Stimulated activated CD8-positive, alpha-beta memory T cell treated with anti-CD3 and anti-CD28 coated beads, Interleukin-7, amount 100 ng/mL, for 24 hours (primary cell): ENCODE data around the gene NUP133.
"Not testable (repeated sequence)": the region's sequence is repeated elsewhere in the genome, so short reads cannot be mapped to it uniquely, and the experiment has no call there.

ENCODE experiments used
- DNase-seq: peaks from one replicate; pipeline ENCODE4 v3.0.0-alpha.2; 2020; ENCODE audit warnings: low read depth

Gene NUP133

DNA sequence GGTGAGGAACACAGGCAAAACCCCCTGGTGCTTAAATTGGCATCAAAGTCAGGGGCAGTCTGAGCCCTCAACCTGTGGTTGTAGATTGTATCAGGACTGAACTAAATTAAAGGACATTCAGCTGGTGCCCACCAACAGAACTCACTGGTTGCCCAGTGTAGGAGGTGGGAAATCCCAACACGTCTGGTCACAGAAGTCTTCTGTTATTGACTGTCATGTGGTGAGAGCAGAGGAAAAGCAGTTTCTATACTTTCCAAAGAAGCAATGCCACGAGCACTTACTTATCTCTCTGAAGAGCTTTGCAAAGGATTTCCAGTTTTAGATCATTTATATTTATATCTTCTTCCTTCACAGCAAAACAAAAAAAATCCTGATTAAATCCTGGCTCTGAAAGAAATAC, 59.3 kb downstream of the NUP133 start:
- DNase-seq: no peak

DNA sequence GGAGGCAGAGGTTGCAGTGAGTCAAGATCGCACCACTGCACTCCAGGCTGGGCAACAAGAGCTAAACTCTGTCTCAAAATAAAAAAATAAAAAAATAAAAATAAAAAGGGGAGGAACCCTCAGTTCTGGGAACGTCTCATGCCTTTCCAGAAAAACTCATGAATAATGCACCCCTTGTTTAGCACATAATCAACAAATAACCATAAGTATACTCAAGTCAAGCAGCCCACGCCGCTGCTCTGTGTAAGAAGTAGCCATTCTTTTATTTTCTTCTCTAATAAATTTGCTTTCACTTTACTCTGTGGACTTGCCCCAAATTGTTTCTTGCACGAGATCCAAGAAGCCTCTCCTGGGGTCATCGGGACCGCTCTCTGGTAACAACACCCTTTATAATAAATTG, 59.8 kb downstream of the NUP133 start:
- no peak for DNase-seq

DNA sequence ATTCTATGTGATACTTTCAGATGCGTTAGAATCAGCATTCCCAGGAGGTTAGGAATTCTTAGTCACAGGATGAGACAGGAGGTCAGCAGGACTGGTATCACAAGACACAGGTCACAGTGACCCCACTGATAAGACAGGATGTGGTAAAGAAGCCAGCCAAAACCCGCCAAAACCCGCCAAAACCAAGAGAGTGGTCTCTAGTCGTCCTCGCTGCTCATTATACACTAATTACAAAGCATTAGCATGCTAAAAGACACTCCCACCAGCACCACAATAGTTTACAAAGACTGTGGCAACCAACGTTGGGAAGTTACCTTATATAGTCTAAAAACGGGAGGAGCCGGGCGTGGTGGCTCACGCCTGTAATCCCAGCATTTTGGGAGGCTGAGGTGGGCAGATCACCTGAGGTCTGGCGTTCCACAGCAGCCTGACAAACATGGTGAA, 60.3 kb downstream of the NUP133 start:
- DNase-seq: no peak

DNA sequence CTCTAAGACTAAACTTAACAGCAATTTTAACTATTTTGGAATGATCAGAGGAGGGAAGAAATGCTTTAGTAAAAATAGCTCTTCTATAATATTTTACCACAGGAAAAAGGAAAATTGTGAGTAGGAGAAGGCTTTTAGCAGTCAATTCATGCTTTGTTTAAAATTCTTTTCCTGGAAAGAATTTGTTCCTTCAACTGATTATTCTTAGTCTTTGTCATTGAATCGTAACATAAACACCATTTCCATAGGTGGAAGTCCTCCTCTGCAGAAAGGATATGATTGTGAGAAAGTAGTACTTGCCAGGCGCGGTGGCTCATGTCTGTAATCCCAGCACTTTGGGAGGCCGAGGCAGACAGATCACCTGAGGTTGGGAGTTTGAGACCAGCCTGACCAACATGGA, 62.3 kb downstream of the NUP133 start:
- no peak for DNase-seq

DNA sequence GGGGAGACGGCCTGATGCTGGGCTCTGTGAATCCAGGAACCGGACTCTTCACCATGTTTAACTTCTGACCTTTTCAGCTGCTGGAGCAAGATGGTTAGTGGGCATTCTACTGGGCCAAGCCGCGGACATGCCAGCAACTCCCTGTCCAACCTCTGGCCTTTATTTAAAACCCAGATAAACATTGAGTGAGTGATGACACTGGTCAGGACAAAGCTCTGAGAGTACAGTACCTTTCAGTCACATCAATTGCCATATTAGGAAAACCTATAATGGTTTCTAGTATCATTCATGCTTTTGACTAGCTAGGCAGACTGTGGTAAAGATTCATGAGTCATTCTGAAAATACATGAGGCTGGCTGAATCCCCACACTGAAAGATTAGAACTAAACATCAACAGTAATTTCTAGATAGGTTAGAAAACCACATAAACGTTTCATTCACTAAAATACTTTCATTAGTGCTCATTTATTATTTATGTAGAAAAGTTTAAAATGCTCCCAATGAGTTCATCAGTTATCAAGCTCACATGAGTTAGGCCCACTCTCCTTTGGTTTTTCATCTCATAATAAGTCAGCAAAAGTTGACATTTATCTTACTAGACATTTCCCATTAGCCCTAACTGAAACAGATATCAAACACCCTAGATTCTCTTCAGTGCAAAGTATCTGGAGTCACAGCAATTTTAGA, 67.1 kb downstream of the NUP133 start:
- DNase-seq: no peak

DNA sequence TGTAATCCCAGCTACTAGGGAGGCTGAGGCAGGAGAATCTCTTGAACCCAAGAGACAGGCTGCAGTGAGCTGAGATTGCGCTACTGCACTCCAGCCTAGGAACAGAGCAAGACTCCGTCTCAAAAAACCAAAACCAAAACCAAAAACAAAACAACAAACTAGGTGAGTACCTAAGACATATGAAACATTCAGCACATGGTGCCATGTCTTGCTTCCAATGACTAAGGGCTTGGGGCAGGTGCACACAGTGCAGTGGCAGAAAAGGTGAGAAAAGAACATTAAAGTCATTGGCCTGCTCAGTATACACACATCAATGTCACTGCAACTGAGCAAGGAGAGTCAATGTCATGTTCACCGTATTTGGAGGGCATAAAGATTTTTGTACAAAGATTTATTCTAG, 70.1 kb downstream of the NUP133 start:
- no peak for DNase-seq

DNA sequence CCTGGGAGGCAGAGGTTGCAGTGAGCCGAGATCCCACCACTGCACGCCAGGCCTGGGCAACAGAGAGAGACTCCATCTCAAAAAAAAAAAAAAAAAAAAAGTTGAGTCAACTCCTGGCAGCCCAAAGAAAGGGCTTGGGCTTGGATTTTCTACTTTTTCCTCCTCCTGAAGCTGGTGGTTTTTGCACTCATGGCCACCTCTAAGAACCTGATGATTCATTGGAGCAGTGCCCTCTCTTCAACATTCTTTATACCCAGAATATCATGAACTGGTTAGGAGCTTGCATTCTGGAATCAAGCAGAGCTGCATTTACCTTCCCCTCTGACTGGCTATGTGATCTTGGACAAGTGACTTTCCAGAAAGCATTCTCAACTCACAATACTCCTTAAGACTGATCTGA, 70.7 kb downstream of the NUP133 start:
- no peak for DNase-seq

DNA sequence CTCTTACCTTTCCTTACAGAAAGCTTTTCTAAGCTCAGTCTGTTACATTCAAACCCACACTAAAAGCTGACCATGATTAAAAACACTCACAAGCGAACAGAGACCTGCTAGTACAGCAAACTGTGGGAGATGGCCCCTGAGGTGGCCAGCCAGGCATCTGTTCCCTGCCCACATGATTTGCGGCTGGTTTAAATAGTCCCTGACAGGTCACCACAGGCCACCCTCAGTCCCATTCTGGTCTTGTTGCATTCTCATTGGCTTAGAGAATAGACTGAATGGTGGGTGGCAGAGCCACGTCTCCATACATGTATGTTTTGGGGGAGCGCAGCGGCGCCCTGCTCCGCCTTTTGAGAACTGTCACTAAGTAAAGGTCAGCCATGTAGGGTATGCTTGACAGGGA, 71.9 kb downstream of the NUP133 start:
- DNase-seq: no peak

DNA sequence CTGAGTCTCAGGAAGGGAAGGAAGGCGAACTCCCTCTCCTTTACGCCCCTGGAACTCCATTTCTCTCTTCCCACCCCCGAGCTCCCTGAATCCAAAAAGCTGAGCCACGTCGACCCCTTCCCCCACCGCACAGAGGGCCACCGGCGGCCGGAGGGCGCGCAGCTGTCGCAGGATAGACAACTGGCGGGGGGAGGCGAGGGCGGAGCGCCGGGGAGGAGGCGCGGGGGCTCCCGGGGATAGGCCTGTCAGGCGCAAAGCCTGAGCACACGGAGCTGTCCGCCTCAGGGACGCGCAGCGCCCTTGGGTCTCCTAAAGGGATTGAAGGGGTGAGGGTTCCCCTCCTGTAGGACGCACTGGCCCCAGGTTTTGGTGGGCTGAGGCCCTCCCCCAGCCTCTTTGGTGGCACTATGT, 73.5 kb downstream of the NUP133 start:
- DNase-seq: no peak

DNA sequence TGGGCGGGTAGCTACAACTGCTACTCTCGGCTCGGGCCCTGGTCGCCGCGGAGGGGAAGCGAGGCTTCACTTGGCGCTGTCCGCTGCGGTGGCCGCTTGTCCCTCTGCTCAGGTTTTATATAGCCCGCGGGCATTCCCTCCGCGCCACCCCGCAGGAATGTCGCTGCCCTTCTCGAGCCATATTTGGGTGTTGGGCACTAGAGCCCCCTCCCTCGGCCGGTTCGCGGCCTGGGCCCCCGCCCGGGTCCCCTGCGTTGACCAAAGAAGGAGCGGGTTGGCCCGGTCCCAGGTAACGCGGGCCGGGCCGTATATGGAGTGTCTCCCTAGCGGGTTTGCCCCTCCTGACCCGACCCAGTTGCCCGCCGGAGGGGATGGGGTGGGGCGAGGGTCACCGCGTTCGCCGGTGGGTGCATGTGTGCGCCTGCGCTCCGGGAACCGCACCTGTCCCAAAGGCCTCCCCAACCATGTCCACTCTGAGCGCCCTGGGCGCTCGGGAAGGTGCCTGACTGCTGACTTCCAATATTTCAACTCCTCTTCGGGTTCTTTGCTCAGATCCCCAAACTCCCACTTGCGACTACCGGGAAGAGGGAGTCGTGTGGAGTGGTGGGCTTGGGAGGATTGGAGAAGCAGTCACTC, 74.0 kb downstream of the NUP133 start, which contains the start of gene ACTA1:
TSS of gene ACTA1 (minus strand) at position 90 of the 636 bp plus-strand sequence. CDS start 979 bp downstream, outside the sequence.
- DNase-seq: no peak

DNA sequence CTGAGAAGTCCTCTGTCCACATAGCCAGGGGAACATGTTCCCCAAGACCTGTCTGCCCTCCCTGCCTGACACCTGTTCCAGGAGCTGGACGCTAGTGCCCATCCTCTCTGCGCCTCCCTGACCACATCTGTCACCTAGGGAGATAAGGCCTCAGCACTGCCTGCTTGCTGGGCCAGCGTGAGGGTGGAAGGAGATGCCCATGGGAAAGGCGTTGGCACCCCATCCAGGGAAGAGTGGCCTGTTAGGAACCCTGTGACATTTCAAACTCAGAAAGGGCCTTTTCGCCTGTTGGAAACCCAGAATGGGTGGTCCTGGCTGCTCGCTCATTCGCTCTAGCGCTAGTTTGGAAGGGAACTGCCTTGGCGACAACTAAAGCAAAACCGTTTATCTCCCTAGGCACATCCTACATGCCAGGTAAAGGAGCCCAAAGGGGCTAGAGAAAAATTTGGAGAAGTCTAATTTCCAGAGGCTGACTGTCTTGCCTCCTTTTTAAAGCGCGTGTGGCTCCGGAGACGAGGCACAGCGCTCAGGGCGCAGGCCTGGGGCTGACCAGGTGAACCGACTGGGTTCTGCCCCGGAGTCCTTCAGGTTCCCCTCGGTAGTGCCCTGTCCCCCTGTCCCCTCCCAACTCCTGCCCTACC, 74.7 kb downstream of the NUP133 start:
- no peak for DNase-seq

DNA sequence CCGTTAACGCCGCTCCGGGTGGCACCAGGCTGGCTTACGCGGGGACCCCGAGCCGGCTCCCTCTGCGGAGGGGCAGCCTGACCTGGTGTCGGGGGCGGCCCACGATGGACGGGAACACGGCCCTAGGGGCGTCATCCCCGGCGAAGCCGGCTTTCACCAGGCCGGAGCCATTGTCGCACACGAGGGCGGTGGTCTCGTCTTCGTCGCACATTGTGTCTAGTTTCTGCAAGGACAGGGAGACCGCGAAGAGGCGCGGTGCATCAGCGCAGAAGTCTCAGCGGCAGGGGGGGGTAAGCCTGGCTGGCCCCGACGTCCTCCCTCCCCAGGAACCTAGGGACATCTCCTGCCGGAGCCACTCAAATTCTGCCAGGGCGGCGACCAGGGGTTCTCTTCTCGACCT, 75.2 kb downstream of the NUP133 start:
- DNase-seq: no peak

DNA sequence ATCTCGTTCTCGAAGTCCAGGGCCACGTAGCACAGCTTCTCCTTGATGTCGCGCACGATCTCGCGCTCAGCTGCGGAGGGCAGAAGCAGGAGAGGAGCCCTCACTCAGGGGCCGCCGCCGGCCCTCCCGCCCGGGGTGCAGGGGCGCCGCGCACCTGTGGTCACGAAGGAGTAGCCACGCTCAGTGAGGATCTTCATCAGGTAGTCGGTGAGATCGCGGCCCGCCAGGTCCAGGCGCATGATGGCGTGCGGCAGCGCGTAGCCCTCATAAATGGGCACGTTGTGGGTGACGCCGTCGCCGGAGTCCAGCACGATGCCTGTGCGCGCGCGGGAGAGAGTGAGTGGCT, 76.1 kb downstream of the NUP133 start:
- DNase-seq: no peak

DNA sequence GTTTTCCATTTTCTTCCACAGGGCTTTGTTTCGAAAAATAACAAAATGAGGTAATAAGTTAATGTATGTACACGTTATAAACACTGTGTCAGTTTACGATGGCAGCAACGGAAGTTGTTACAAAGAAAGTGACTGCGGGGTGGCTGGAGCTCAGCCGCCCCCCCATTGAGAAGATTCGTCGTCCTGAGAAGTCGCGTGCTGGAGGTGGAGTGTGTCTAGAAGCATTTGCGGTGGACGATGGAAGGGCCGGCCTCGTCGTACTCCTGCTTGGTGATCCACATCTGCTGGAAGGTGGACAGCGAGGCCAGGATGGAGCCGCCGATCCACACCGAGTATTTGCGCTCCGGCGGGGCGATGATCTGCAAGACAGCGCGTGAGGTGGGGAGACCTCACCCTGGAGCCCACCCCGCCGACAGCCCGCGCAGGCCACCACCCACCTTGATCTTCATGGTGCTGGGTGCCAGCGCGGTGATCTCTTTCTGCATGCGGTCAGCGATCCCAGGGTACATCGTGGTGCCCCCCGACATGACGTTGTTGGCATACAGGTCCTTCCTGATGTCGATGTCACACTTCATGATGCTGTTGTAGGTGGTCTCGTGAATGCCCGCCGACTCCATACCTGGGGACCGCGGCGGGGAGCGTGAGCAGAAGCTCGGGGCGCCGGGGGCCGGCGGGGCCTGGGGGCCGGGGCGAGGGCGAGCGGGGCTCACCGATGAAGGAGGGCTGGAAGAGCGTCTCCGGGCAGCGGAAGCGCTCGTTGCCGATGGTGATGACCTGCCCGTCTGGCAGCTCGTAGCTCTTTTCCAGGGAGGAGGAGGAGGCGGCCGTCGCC, 76.6 kb downstream of the NUP133 start:
- DNase-seq: no peak

DNA sequence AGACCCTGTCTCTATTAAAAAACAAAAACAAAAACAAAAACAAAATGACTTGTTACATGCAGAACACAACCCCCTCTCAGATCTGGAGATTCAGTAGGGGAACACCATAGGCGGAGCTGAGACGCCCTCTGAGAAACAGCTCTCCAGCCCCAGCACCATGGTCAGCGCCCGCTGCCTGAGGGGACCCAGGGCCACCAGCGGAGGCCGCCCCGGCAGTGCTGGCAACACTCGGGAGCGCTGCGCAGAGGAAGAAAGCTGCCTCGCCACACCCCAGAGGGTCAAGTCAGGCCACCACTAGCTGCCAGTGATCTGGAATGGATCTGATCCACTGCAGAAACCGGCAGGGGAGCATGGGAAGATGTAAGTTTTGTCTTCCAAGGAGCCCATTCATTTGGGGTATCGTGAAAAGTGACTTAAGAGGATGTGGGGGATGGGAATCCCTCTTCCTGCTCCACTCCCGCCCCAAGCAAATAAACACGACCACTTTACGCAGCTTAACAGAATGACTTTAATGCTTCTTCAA, 77.3 kb downstream of the NUP133 start:
- peak; percentile 14 for DNase-seq

DNA sequence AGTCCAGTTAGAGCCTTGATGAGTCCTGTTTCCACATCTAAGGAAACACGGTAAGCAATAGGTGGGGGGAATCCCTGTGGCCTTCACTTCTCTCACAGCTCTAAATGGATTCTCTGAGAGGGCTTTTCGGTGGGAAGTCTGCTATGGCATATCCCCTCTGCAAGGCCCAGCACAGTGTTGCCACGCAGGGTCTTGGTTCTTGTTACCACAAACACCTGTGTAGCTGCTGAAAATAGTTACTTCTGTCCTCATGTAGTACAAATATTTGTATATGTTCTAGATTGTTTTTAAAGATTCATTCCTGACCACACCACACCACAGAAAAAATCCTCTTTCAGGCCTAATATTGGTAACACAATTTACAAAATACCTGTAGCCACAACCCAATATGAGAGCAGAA, 79.9 kb downstream of the NUP133 start:
- no peak for DNase-seq

DNA sequence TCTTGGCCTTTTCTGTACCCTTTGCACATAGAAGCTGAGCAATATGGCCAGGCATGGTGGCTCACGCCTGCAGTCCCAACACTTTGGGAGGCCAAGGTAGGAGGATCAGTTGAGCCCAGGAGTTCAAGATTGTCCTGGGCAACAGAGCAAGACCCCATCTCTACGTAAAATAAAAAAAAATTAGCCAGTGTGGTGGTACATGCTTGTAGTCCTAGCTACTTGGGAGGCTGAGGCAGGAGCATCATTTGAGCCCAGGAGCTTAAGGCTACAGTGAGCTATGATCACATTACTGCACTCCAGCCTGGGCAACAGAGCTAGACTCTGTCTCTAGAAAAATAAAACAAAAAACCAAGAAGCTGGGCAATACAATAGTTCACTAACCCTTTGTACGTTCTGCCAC, 80.6 kb downstream of the NUP133 start:
- no peak for DNase-seq

DNA sequence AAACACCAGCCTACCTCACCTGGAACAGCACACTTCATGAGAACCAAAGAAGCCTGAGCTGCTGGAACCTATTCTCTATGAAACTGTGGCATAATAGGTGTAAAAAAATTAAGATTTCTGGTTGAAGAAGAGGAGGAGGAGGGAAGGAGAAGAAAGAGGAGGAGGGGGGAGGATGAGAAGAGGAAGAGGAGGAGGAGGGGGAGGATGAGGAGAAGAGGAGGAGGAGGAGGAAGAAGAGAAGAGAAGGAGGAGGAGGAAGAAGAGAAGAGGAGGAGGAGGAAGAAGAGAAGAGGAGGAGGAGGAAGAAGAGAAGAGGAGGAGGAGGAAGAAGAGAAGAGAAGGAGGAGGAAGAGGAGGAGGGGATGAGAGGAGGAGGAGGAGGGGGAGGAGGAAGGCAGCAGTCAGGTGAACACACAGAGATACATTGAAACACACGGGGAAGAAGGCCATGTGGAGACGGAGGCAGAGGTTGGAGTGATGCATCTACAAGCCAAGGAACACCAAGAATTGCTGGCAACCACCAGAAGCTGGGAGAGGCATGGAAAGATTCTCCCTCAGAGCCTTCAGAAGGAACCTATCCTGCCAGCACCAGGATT, 82.5 kb downstream of the NUP133 start:
- DNase-seq: no peak

DNA sequence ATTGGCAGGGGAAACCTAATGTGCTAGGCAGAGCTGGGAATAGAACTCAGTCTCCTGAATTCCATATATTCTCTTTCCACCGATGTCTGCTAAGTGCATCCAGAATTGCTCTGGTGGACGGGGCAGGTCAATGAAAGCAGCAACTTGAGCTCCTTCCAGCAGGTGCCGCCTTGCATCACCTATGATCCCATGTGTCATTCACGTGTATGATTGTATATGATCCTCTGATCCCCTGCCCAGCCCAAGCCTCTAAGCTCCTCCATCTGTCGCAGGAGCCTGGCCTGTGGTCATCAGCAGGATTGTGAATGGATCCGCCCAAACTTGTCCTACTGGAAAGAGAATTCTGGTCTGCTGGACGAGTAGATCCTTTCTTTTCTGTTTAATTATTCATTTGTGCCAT, 87.4 kb downstream of the NUP133 start:
- DNase-seq: no peak

DNA sequence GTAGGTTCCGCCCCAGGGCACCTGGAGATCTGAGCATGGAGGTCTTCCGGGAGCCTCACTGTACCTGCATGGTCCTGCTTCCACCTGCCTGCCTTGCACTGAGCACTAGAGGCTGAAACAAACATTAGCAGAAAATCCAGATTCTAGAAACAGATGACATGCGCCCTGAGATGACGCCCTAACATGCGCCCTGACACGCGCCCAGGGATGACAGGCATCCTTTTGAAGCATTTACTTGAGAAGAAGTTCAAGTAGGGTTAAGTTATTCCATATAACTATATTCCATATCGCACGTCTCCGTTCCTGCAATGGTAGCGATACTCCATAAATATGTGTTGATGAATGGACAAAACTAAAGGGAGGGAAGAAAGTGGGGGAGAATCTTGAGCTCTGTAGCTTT, 87.9 kb downstream of the NUP133 start:
- no peak for DNase-seq

DNA sequence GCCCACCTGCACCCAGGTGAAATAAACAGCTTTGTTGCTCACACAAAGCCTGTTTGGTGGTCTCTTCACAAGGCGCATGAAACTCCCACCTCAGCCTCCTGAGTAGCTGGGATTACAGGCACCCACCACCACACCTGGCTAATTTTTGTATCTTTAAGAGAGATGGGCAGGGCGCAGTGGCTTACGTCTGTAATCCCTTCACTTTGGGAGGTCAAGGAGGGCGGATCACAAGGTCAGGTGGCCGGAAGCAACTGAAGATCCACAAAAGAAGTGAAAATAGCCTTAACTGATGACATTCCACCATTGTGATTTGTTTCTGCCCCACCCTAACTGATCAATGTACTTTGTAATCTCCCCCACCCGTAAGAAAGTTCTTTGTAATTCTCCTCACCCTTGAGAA, 89.6 kb downstream of the NUP133 start:
- not testable (repeated sequence) for DNase-seq

DNA sequence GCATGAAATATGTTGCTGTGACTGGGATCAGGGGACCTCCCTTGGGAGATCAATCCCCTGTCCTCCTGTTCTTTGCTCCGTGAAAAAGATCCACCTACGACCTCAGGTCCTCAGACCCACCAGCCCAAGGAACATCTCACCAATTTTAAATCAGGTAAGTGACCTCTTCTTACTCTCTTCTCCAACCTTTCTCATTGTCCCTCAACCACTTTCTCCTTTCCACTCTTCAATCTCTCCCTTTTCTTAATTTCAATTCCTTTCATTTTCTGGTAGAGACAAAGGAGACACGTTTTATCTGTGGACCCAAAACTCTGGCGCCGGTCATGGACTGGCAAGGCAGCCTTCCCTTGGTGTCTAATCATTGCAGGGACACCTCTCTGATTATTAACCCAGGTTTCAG, 95.3 kb downstream of the NUP133 start:
- not testable (repeated sequence) for DNase-seq
